Measurements from ENCODE around the gene HKDC1.
A peak's percentile ranks its signal among the peaks of the same experiment; 100 is the strongest.

The HKDC1 gene

GRCh38 chr10:69217119-69217754, 2.9 kb upstream of the HKDC1 start:
- no peak for DNase-seq

- DNase-seq = no peak
These were observed 1.3 kb upstream of the HKDC1 start for GRCh38 chr10:69218831-69219230.

- no peak for DNase-seq
These were observed 375 bp downstream of the HKDC1 start for GRCh38 chr10:69220507-69220906.

GRCh38 chr10:69222157-69223027, 2.3 kb downstream of the HKDC1 start:
- DNase-seq = peak; percentile 84

- no peak for DNase-seq
These were observed 2.9 kb downstream of the HKDC1 start for GRCh38 chr10:69223028-69223342.

- no peak for DNase-seq
These were observed 4.9 kb downstream of the HKDC1 start for GRCh38 chr10:69224862-69225657.

- no peak for DNase-seq
These were observed 5.5 kb downstream of the HKDC1 start for GRCh38 chr10:69225681-69226080.

- DNase-seq = no peak
These were observed 6.9 kb downstream of the HKDC1 start for GRCh38 chr10:69226919-69227450.

- DNase-seq = no peak
These were observed 8.0 kb downstream of the HKDC1 start for GRCh38 chr10:69228151-69228550.

- no peak for DNase-seq
These were observed 9.4 kb downstream of the HKDC1 start for GRCh38 chr10:69229616-69229916.

GRCh38 chr10:69230128-69230527, 10.0 kb downstream of the HKDC1 start:
- no peak for DNase-seq

- no peak for DNase-seq
These were observed 12.1 kb downstream of the HKDC1 start for GRCh38 chr10:69232252-69232651.

GRCh38 chr10:69232736-69233480, 12.8 kb downstream of the HKDC1 start:
- DNase-seq = peak; percentile 23

GRCh38 chr10:69234447-69234846, 14.3 kb downstream of the HKDC1 start:
- no peak for DNase-seq

GRCh38 chr10:69237528-69238159, 17.5 kb downstream of the HKDC1 start:
- peak; percentile 92 for DNase-seq

- no peak for DNase-seq
These were observed 19.0 kb downstream of the HKDC1 start for GRCh38 chr10:69239136-69239535.

- no peak for DNase-seq
These were observed 19.8 kb downstream of the HKDC1 start for GRCh38 chr10:69239816-69240434.

GRCh38 chr10:69240455-69240854, 20.3 kb downstream of the HKDC1 start:
- DNase-seq = no peak

- no peak for DNase-seq
These were observed 21.4 kb downstream of the HKDC1 start for GRCh38 chr10:69241575-69241974.

- no peak for DNase-seq
These were observed 22.1 kb downstream of the HKDC1 start for GRCh38 chr10:69242040-69242851.

GRCh38 chr10:69242852-69243212, 22.7 kb downstream of the HKDC1 start:
- DNase-seq = no peak

All from activated CD4-positive, alpha-beta T cell treated with anti-CD3 and anti-CD28 coated beads for 48 hours (primary cell).